ENCODE results near the gene ANKRD33.

DNA sequence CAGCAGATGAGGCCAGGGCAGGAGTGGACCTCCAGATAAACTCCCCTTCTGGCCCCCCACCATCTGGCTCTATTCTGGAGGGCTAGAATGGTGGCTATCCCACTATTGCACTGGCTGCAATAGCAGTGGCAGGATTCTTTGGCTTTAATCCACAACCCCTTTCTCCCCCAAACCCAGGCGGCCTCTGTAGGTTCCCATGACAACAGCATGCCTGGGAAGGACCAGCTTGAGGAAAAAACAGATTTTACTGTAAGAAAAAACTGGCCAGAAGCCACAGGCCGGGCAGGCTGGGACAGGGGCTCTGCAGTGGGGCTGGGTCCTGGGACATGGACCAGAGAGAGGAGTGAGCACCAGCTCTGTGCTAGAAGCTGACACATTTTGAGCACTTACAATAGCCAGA, 50.0 kb downstream of the ANKRD33 start:
- TF ChIP-seq POLR2AphosphoS5 (IDR thresholded peaks at IDR 0.05; ENCODE audit: low read depth, low read length) (no peak), JUN (IDR thresholded peaks at IDR 0.05; ENCODE audit: low read depth, low read length) (no peak), EZH2 (IDR thresholded peaks at IDR 0.05; ENCODE audit: low read depth, low read length, severe bottlenecking) (no peak), TAF1 (IDR thresholded peaks at IDR 0.05; ENCODE audit: low read depth, low read length) (no peak), ZNF274 (IDR thresholded peaks at IDR 0.05; ENCODE audit: borderline replicate concordance, extremely low read depth, low read length) (no peak)

All from H1 (cell line).